ENCODE results near the gene KIAA1328. TPM values are rescaled to one million over a fixed set of nuclear protein-coding genes. Genes with fewer than 3 reads are reported as not detected.
"Not testable (repeated sequence)": the region's sequence is repeated elsewhere in the genome, so short reads cannot be mapped to it uniquely, and the experiment has no call there.

KIAA1328 gene
- total RNA-seq = 1 to 10 TPM; 4.3 to 6.6 TPM
- long read RNA-seq, full-length matches to known transcripts = 1 of 6 reads
- long read RNA-seq, partial matches to known transcripts = 0 of 6 reads
- long read RNA-seq, other reads (novel, unspliced or antisense) = 5 of 6 reads

GRCh38 chr18:36828630-36829361 lies at the start of gene KIAA1328, which contains the start of gene TPGS2:
KIAA1328 (plus strand) TSS chr18:36829127; CDS start chr18:36829139, 12 bp downstream.
TPGS2 (minus strand) TSS chr18:36829002; CDS start chr18:36828767, 235 bp downstream.
- DNase-seq (peak; percentile 83 to 89), ATAC-seq (peak; percentile 94)
- intact Hi-C loops (cut with DNase I, micrococcal nuclease) = no loop called here

- ATAC-seq = no peak
- intact Hi-C loops (cut with DNase I, micrococcal nuclease) = no loop called here
- DNase-seq = no peak
Measured at GRCh38 chr18:36780748-36781147, 48.2 kb upstream of the KIAA1328 start.

GRCh38 chr18:36782710-36783109 lies 46.2 kb upstream of the KIAA1328 start:
- no peak for DNase-seq
- ATAC-seq = no peak
- intact Hi-C loops (cut with DNase I, micrococcal nuclease) = no loop called here

- no peak for DNase-seq
- ATAC-seq = no peak
- intact Hi-C loops (cut with DNase I, micrococcal nuclease) = no loop called here
Measured at GRCh38 chr18:36783792-36784191, 45.1 kb upstream of the KIAA1328 start.

DNA sequence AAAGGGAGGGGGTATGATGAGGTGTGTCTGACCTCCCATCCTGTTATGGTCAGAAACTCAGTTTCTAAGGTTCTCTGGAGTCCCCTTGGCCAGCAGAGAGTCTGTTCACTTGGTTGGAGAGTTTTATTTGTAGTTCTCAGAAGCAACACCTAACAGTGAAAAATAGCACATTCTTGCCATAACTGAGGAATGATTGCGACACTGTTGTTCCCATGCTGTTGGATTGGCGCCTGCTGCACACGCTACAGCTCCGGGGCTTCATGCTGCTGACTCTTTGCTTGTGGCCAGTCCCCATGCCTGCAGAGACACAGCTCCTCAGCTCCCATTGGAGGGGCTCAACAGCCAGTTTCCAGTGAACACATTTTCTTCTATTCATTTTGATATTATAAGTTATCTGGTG lies 42.2 kb upstream of the KIAA1328 start:
- ATAC-seq (no peak), DNase-seq (no peak)
- intact Hi-C loops (cut with DNase I, micrococcal nuclease) = no loop called here

- no peak for DNase-seq
- no peak for ATAC-seq
- intact Hi-C loops (cut with DNase I, micrococcal nuclease) = no loop called here
Measured at GRCh38 chr18:36792634-36793283, 36.2 kb upstream of the KIAA1328 start.

DNA sequence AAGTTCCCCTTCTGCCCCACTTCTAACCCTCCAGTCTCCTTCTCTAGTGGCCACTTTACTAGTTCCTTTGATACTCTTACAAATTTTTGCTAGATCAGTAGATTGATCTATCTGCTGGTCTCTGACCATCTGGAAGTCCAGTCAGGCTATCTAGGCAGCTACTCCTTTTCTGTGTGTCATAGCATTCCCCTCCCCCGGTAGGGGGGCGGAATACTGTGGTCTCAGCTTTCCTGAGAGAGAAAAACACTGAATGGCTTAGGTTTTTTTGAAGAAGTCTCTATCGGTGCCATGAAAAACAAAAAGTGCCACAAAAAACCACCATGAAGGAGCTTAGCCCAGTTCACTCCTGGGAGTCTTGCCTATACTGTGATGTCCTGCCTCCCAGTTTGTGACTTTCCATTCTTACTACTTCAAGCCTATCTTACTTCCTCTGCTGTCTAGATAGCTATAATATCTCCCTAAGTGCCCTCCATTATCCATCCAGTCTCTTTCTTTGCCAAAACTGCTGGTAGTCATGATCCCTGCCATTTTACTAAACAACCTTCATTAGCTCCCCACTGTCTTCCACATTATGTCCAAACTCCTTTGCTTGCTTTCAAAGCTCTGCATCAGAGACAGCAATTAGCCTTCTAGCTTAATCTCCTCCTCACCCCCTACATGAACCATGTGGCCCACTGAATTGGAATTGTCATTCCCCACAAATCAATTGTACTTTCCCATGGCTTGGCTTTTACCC lies 30.0 kb upstream of the KIAA1328 start:
- intact Hi-C loops (cut with DNase I, micrococcal nuclease) = no loop called here
- DNase-seq (no peak), ATAC-seq (no peak)

GRCh38 chr18:36805105-36805504 lies 23.8 kb upstream of the KIAA1328 start:
- ATAC-seq (no peak), DNase-seq (no peak)
- intact Hi-C loops (cut with DNase I, micrococcal nuclease) = no loop called here

- intact Hi-C loops (cut with DNase I, micrococcal nuclease) = no loop called here
- DNase-seq = no peak
- ATAC-seq = no peak
Measured at GRCh38 chr18:36808681-36809080, 20.2 kb upstream of the KIAA1328 start.

GRCh38 chr18:36809590-36810381 lies 19.1 kb upstream of the KIAA1328 start:
- DNase-seq = peak in 1 of 2 donors; percentile 21
- ATAC-seq = peak; percentile 88
- intact Hi-C loops (cut with DNase I, micrococcal nuclease) = no loop called here

DNA sequence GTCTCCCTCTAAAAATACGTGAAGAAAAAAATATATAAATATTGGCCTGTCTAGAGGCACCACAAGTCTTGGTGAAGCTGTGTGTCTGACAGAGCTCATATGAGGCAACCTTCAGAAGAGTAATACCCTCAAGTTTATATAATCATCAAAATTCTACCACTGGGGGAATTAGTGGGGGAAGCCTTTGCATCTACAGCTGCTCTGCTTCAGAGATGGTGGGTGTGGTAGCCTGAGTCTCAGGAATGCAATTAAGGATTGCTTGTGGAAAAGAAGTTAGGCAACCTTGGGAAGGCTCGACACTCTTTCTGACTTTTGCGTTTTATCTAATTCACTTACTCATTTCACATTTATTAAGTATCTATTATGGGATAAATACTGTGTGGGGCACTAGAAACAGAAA lies 17.5 kb upstream of the KIAA1328 start:
- ATAC-seq (no peak), DNase-seq (no peak)
- intact Hi-C loops (cut with DNase I, micrococcal nuclease) = no loop called here

GRCh38 chr18:36811955-36812354 lies 17.0 kb upstream of the KIAA1328 start:
- DNase-seq (no peak), ATAC-seq (no peak)
- intact Hi-C loops (cut with DNase I, micrococcal nuclease) = no loop called here

- ATAC-seq (no peak), DNase-seq (no peak)
- intact Hi-C loops (cut with DNase I, micrococcal nuclease) = no loop called here
Measured at GRCh38 chr18:36812678-36813077, 16.2 kb upstream of the KIAA1328 start.

- ATAC-seq (no peak), DNase-seq (no peak)
- intact Hi-C loops (cut with DNase I, micrococcal nuclease) = no loop called here
Measured at GRCh38 chr18:36813101-36813775, 15.7 kb upstream of the KIAA1328 start.

GRCh38 chr18:36813824-36814223 lies 15.1 kb upstream of the KIAA1328 start:
- ATAC-seq (no peak), DNase-seq (no peak)
- intact Hi-C loops (cut with DNase I, micrococcal nuclease) = no loop called here

- no peak for DNase-seq
- intact Hi-C loops (cut with DNase I, micrococcal nuclease) = no loop called here
- no peak for ATAC-seq
Measured at GRCh38 chr18:36814994-36815393, 13.9 kb upstream of the KIAA1328 start.

- DNase-seq; ATAC-seq; intact Hi-C loops (cut with DNase I, micrococcal nuclease): not testable (repeated sequence)
Measured at GRCh38 chr18:36816096-36816495, 12.8 kb upstream of the KIAA1328 start.

- ATAC-seq (no peak), DNase-seq (no peak)
- intact Hi-C loops (cut with DNase I, micrococcal nuclease) = no loop called here
Measured at GRCh38 chr18:36817039-36817438, 11.9 kb upstream of the KIAA1328 start.

All from left colon (tissue), 2 donors.